ENCODE measurements around the gene NRN1L.

NRN1L gene

GRCh38 chr16:67847064-67847861, 37.4 kb upstream of the NRN1L start, which contains the start of gene CENPT:
Gene CENPT (minus strand): TSS chr16:67847693. CDS start chr16:67833859, 13,834 bp downstream.
- H3K27me3 Mint-ChIP-seq (ENCODE audit: low read depth): peaks cover 4% of the 10 kb centered on the region

GRCh38 chr16:67848118-67848517, 36.6 kb upstream of the NRN1L start:
- no peaks in the 10 kb centered on the region for H3K9me3 Mint-ChIP-seq
- peaks cover 4% of the 10 kb centered on the region for H3K36me3 Mint-ChIP-seq (ENCODE audit: low read depth)
- H3K4me3 Mint-ChIP-seq: peak overlapping the region; percentile 93 to 98 (median 95)
- H3K4me1 Mint-ChIP-seq: peaks cover 41% of the 10 kb centered on the region
- H3K27ac Mint-ChIP-seq: peak overlapping the region; percentile 82 to 98 (median 91)
- peaks cover 4% of the 10 kb centered on the region for H3K27me3 Mint-ChIP-seq (ENCODE audit: low read depth)
- TF ChIP-seq, protein P1, sequence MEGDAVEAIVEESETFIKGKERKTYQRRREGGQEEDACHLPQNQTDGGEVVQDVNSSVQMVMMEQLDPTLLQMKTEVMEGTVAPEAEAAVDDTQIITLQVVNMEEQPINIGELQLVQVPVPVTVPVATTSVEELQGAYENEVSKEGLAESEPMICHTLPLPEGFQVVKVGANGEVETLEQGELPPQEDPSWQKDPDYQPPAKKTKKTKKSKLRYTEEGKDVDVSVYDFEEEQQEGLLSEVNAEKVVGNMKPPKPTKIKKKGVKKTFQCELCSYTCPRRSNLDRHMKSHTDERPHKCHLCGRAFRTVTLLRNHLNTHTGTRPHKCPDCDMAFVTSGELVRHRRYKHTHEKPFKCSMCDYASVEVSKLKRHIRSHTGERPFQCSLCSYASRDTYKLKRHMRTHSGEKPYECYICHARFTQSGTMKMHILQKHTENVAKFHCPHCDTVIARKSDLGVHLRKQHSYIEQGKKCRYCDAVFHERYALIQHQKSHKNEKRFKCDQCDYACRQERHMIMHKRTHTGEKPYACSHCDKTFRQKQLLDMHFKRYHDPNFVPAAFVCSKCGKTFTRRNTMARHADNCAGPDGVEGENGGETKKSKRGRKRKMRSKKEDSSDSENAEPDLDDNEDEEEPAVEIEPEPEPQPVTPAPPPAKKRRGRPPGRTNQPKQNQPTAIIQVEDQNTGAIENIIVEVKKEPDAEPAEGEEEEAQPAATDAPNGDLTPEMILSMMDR (IDR thresholded peaks at IDR 0.05; ENCODE audit: unreplicated experiment in 3 of 3): no peak

More at GRCh38 chr16:67847064-67847861, 37.4 kb upstream of the NRN1L start, which contains the start of gene CENPT:
- peaks cover 45% of the 10 kb centered on the region for H3K4me1 Mint-ChIP-seq
- TF ChIP-seq, protein P1 (IDR thresholded peaks at IDR 0.05; ENCODE audit: unreplicated experiment in 3 of 3): no peak
- peak within 1 kb of the TSS; percentile 93 to 98 (median 95) for H3K4me3 Mint-ChIP-seq
- peak within 1 kb of the TSS; percentile 96 to 98 (median 98) for H3K27ac Mint-ChIP-seq
- H3K36me3 Mint-ChIP-seq (ENCODE audit: low read depth): peaks cover 4% of the 10 kb centered on the region
- no peaks in the 10 kb centered on the region for H3K9me3 Mint-ChIP-seq

GRCh38 chr16:67853670-67854069, 31.0 kb upstream of the NRN1L start:
- H3K9me3 Mint-ChIP-seq: no peaks in the 10 kb centered on the region
- H3K4me3 Mint-ChIP-seq: no peak overlapping the region
- H3K27me3 Mint-ChIP-seq (ENCODE audit: low read depth): no peaks in the 10 kb centered on the region
- no peak overlapping the region for H3K27ac Mint-ChIP-seq
- H3K36me3 Mint-ChIP-seq (ENCODE audit: low read depth): peaks cover 25% of the 10 kb centered on the region
- TF ChIP-seq, protein P1 (IDR thresholded peaks at IDR 0.05; ENCODE audit: unreplicated experiment in 3 of 3): no peak
- H3K4me1 Mint-ChIP-seq: peaks cover 19% of the 10 kb centered on the region

- TF ChIP-seq, protein P1 (IDR thresholded peaks at IDR 0.05; ENCODE audit: unreplicated experiment in 3 of 3): no peak
- no peaks in the 10 kb centered on the region for H3K9me3 Mint-ChIP-seq
- peaks cover 22% of the 10 kb centered on the region for H3K36me3 Mint-ChIP-seq (ENCODE audit: low read depth)
- H3K4me3 Mint-ChIP-seq: no peak overlapping the region
- H3K27ac Mint-ChIP-seq: no peak overlapping the region
- H3K4me1 Mint-ChIP-seq: peaks cover 16% of the 10 kb centered on the region
- no peaks in the 10 kb centered on the region for H3K27me3 Mint-ChIP-seq (ENCODE audit: low read depth)
Observed at GRCh38 chr16:67855789-67856188, 28.9 kb upstream of the NRN1L start.

DNA sequence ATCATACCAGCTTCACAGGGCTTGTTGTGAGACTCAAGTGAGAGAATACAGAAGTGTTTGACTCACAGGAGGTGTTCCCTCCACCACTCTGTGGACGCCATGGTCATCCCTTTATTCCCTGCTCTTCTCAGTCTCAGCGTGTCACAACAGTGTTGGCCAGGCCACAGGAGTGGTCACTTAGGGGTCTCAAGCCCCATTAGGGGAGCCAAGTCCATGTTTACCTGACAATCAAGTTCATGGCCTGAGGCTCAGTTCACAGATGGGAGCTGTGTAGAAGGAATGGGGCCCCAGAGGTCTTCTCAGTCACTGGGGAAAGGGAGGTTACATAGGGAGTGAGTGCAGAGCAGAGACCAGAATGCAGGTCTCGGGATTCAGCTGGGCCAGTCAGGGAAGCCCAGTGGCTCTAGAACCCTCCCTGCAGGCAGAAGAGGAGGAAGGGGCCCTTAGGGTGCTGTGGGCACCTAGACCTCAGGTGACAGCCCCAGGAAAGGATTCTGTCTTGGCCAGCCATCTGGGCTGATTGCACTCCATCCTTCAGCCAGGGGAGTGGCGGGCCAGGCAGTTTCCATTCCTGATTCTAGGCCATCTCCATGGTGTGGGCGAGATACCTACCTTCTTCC, 27.6 kb upstream of the NRN1L start:
- Mint-ChIP-seq H3K27ac (peak overlapping the region in 1 of 3 experiments; percentile 92), H3K4me3 (no peak overlapping the region), H3K27me3 (ENCODE audit: low read depth) (no peaks in the 10 kb centered on the region), H3K9me3 (no peaks in the 10 kb centered on the region), H3K4me1 (peaks cover 27% of the 10 kb centered on the region), H3K36me3 (ENCODE audit: low read depth) (peaks cover 29% of the 10 kb centered on the region)
- TF ChIP-seq, protein P1 (IDR thresholded peaks at IDR 0.05; ENCODE audit: unreplicated experiment in 3 of 3): no peak
